Activated CD4-positive, alpha-beta memory T cell treated with anti-CD3 and anti-CD28 coated beads, Interleukin-2, amount 10 ng/mL, durations not matched to agents 7 days and 5 days (primary cell): Measurements from ENCODE around the gene ZNHIT6. TPM values are rescaled to one million over a fixed set of nuclear protein-coding genes. Genes with fewer than 3 reads are reported as not detected.
A peak's percentile ranks its signal among the peaks of the same experiment; 100 is the strongest.
"Not testable (repeated sequence)": the region's sequence is repeated elsewhere in the genome, so short reads cannot be mapped to it uniquely, and the experiment has no call there.

Experiments
- CTCF ChIA-PET: fragments of 350-600 bp; sonication (Branson Sonifier 250); formaldehyde crosslinking; loops from one replicate; lab custom pipeline; 2021; ENCODE audit warnings: antibody characterized with exemption, inconsistent platforms; lab: Charles Lee
- POLR2A ChIA-PET: fragments of 350-600 bp; sonication (Branson Sonifier 250); formaldehyde crosslinking; loops from one replicate; lab custom pipeline; 2021; ENCODE audit warnings: antibody characterized with exemption; lab: Charles Lee
- DNase-seq: peaks from one replicate; pipeline ENCODE4 v3.0.0-alpha.2; 2020
- H3K27ac Mint-ChIP-seq: one replicate; pipeline ENCODE4 v1.8.0; 2021; ENCODE audit warnings: mild to moderate bottlenecking, mixed read lengths
- H3K27me3 Mint-ChIP-seq: one replicate; pipeline ENCODE4 v1.8.0; 2021; ENCODE audit warnings: mixed read lengths
- H3K36me3 Mint-ChIP-seq: one replicate; pipeline ENCODE4 v1.8.0; 2021; ENCODE audit warnings: low read depth, mixed read lengths
- H3K4me1 Mint-ChIP-seq: one replicate; pipeline ENCODE4 v1.8.0; 2021; ENCODE audit warnings: mixed read lengths
- H3K4me3 Mint-ChIP-seq: one replicate; pipeline ENCODE4 v1.8.0; 2021; ENCODE audit warnings: mild to moderate bottlenecking, mixed read lengths
- H3K9me3 Mint-ChIP-seq: one replicate; pipeline ENCODE4 v1.8.0; 2021; ENCODE audit warnings: mixed read lengths
- total RNA-seq, 2 experiments: library from RNA; stranded (reverse); gene quantifications; one replicate each; pipeline ENCODE4 v1.2.3, GENCODE V29; 2021

The ZNHIT6 gene, protein sequence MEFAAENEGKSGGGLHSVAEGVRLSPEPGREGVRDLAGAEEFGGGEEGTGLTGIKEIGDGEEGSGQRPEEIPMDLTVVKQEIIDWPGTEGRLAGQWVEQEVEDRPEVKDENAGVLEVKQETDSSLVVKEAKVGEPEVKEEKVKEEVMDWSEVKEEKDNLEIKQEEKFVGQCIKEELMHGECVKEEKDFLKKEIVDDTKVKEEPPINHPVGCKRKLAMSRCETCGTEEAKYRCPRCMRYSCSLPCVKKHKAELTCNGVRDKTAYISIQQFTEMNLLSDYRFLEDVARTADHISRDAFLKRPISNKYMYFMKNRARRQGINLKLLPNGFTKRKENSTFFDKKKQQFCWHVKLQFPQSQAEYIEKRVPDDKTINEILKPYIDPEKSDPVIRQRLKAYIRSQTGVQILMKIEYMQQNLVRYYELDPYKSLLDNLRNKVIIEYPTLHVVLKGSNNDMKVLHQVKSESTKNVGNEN
- 10 to 100 TPM; 11.5 to 14.0 TPM for total RNA-seq

DNA sequence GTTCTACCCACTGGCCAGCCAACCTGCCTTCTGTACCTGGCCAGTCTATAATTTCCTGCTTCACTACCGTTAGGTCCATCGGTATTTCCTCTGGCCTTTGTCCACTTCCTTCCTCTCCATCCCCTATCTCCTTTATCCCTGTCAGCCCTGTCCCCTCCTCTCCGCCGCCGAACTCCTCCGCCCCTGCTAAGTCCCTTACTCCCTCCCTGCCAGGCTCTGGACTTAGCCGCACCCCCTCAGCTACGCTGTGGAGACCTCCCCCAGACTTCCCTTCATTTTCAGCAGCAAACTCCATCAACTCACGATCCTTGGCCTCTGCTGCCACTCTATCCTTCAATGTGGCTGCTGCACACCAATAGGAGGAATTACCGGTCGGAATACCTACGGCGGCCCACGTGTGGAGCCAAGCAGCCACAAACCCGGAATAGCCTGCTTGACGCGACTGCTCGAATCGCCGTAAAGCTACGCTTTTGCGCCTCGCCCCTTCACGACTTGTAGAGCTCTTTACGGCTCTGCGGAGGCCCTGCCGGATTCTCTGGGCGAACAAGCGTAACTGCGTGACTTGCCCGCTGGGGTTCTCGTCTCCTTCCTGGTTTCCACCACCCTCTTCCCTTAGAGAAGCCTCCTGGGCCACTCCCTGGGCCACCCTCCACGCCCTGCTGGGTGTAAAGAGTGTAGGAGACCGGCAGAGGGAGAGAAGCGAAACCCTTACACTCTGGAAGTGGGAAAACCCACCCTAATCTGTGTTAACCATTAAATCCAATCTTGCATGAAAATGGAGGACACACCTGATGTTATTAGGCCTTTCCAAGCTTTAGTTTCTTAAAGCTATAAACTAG, at the start of gene ZNHIT6:
ZNHIT6 (minus strand) TSS at position 444 of the 839 bp plus-strand sequence; CDS start at position 295, 149 bp downstream.
- no peak within 1 kb of the TSS for H3K27ac Mint-ChIP-seq
- peaks cover 25% of the 10 kb centered on the region for H3K36me3 Mint-ChIP-seq
- H3K9me3 Mint-ChIP-seq, result peaks cover 3% of the 10 kb centered on the region
- ChIA-PET CTCF (interaction anchor here (0.6 to 1.3 kb wide), 13 partner anchors 8 to 1130 kb away, joined by 3 to 6 read pairs (median 3); partner anchors contain the start of genes BCL10 and C1orf52), POLR2A (interaction anchor here (1.0 to 1.3 kb wide), 3 partner anchors 10 to 996 kb away, joined by 3 to 4 read pairs (median 4); partner anchors contain the start of gene SH3GLB1)
- peaks cover 22% of the 10 kb centered on the region for H3K4me1 Mint-ChIP-seq
- H3K27me3 Mint-ChIP-seq, result no peaks in the 10 kb centered on the region
- peak; percentile 90 for DNase-seq
- no peak within 1 kb of the TSS for H3K4me3 Mint-ChIP-seq

- no peak overlapping the region for H3K27ac Mint-ChIP-seq
- H3K9me3 Mint-ChIP-seq, result no peaks in the 10 kb centered on the region
- H3K4me3 Mint-ChIP-seq, result no peak overlapping the region
- no peak for DNase-seq
- CTCF ChIA-PET, result no interaction called here
- POLR2A ChIA-PET, result no interaction called here
- no peaks in the 10 kb centered on the region for H3K36me3 Mint-ChIP-seq
- H3K27me3 Mint-ChIP-seq, result no peaks in the 10 kb centered on the region
- H3K4me1 Mint-ChIP-seq, result no peaks in the 10 kb centered on the region
Measured at GRCh38 chr1:85756864-85757263, 48.6 kb upstream of the ZNHIT6 start.

DNA sequence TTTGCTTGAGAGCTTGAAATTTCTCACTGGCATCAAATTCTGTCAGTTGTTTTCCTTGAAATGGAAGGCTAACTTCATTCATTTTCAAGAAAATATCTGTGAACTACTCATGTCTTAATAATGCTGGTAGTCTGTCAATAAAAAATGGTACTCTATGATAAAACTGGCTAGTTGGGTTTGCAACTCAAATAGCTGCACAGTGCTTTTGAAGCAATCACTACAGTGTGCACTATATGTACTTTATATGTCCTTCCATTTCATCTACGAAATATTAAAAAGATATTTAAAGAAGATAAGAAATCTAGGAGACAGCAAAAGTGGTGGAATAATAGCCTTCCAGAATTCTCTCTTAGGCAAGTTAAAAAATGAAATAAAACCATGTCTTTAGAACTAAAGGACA, 39.9 kb upstream of the ZNHIT6 start:
- no peak overlapping the region for H3K4me3 Mint-ChIP-seq
- CTCF ChIA-PET, result no interaction called here
- H3K9me3 Mint-ChIP-seq, result no peaks in the 10 kb centered on the region
- peaks cover 2% of the 10 kb centered on the region for H3K27me3 Mint-ChIP-seq
- no peaks in the 10 kb centered on the region for H3K36me3 Mint-ChIP-seq
- no peak for DNase-seq
- H3K27ac Mint-ChIP-seq, result no peak overlapping the region
- H3K4me1 Mint-ChIP-seq, result no peaks in the 10 kb centered on the region
- POLR2A ChIA-PET, result no interaction called here

GRCh38 chr1:85746777-85747176, 38.5 kb upstream of the ZNHIT6 start:
- Mint-ChIP-seq H3K4me3 (no peak overlapping the region), H3K36me3 (no peaks in the 10 kb centered on the region), H3K9me3 (no peaks in the 10 kb centered on the region), H3K27ac (no peak overlapping the region), H3K27me3 (peaks cover 2% of the 10 kb centered on the region), H3K4me1 (no peaks in the 10 kb centered on the region)
- ChIA-PET POLR2A (no interaction called here), CTCF (no interaction called here)
- no peak for DNase-seq

DNA sequence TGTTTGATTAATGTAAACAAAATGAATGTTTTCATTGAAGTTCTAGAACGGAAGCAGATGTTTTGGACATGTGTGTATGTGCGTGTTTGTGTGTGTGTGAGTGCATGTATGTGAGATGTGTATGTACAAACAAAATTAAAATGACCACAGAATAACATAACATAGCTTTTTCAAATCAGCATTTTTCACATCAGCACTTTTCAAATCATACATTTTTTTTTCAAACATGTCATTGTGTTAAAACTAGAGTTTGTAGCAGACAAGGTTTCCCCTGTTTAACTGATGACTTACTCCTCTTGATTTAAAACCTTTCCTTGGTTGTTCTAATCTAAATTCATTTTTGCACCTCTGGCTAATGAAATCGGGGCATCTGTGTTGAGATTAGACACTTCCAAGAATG, 35.6 kb upstream of the ZNHIT6 start:
- no peak overlapping the region for H3K4me3 Mint-ChIP-seq
- no peaks in the 10 kb centered on the region for H3K36me3 Mint-ChIP-seq
- peaks cover 8% of the 10 kb centered on the region for H3K27me3 Mint-ChIP-seq
- no peak overlapping the region for H3K27ac Mint-ChIP-seq
- ChIA-PET CTCF (no interaction called here), POLR2A (no interaction called here)
- no peaks in the 10 kb centered on the region for H3K4me1 Mint-ChIP-seq
- DNase-seq, result no peak
- no peaks in the 10 kb centered on the region for H3K9me3 Mint-ChIP-seq

DNA sequence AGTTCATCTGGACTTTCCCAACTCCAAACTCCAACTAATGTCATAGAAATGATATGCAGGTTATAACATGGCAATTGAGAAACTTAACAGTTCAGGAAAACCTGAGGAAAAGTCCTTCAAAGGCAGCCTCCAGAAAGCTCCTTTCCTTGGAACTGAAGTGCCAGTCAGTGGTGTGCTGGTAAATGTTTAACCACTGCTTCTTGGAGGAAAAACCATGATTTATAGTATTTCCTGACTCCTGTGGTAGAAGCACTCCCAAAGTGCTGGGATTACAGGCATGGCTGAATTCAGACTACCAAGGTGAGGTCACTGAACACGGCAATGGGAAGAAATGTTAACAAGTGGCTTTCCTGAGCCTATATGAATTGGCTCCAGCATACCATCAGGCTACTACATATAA, 26.7 kb upstream of the ZNHIT6 start:
- Mint-ChIP-seq H3K9me3 (no peaks in the 10 kb centered on the region), H3K36me3 (no peaks in the 10 kb centered on the region), H3K4me1 (no peaks in the 10 kb centered on the region), H3K4me3 (no peak overlapping the region), H3K27me3 (peaks cover 6% of the 10 kb centered on the region), H3K27ac (no peak overlapping the region)
- POLR2A ChIA-PET, result no interaction called here
- no peak for DNase-seq
- CTCF ChIA-PET, result no interaction called here

GRCh38 chr1:85718678-85719340, 10.6 kb upstream of the ZNHIT6 start:
- CTCF ChIA-PET, result interaction anchor here (1.0 kb wide), 1 partner anchor 10 kb away, joined by 4 read pairs; the partner anchor contains the start of gene ZNHIT6

DNA sequence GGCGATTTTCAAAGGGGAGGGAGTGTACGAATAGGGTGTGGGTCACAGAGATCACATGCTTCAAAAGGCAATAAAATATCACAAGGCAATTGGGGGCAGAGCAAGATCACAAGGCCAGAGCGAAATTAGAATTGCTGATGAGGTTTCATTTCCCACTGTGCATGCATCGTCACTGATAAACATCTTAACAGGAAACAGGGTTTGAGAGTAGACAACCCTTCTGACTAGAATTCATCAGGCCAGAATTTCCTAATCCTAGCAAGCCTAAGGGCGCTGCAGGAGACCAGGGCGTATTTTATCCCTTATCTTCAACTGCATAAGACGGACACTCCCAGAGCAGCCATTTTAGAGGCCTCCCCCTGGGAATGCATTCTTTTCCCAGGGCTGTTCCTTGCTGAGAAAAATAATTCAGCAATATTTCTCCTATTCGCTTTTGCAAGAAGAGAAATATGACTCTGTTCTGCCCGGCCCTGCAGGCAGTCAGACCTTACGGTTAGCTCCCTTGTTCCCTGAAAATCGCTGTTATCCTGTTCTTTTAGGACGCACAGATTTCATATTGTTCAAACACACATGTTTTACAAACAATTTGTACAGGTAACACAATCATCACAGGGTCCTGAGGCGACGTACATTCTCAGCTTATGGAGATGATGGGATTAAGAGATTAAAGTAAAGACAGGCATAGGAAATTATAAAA, 6.3 kb upstream of the ZNHIT6 start:
- H3K27ac Mint-ChIP-seq, H3K4me1 Mint-ChIP-seq, POLR2A ChIA-PET, H3K4me3 Mint-ChIP-seq, CTCF ChIA-PET, DNase-seq, H3K36me3 Mint-ChIP-seq, H3K27me3 Mint-ChIP-seq: not testable (repeated sequence)
- peaks cover 13% of the 10 kb centered on the region for H3K9me3 Mint-ChIP-seq

More at GRCh38 chr1:85718678-85719340, 10.6 kb upstream of the ZNHIT6 start:
- peaks cover 4% of the 10 kb centered on the region for H3K36me3 Mint-ChIP-seq
- no peak overlapping the region for H3K27ac Mint-ChIP-seq
- peaks cover 12% of the 10 kb centered on the region for H3K9me3 Mint-ChIP-seq
- DNase-seq, result no peak
- peaks cover 9% of the 10 kb centered on the region for H3K4me1 Mint-ChIP-seq
- no peak overlapping the region for H3K4me3 Mint-ChIP-seq
- H3K27me3 Mint-ChIP-seq, result peaks cover 4% of the 10 kb centered on the region
- POLR2A ChIA-PET, result no interaction called here

DNA sequence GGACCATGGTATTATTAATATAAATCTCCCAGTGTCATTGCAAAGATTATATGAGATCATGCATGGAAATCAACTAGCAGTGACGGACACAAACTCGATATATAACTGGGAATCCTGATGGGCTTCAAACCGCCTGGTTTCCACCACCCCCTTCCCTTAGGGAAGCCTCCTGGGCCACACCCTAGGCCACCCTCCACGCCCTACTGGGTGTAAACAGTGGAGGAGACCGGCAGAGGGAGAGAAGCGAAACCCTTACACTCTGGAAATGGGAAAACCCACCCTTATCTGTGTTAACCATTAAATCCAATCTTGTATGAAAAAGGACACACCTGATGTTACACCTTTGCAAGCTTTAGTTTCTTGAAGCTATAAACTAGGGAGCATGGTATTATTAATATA, 595 bp upstream of the ZNHIT6 start:
- peaks cover 16% of the 10 kb centered on the region for H3K4me1 Mint-ChIP-seq
- no peak for DNase-seq
- no peak overlapping the region for H3K27ac Mint-ChIP-seq
- POLR2A ChIA-PET, result interaction anchor here (1.0 to 1.3 kb wide), 3 partner anchors 10 to 995 kb away, joined by 3 to 4 read pairs (median 4); partner anchors contain the start of gene SH3GLB1
- no peaks in the 10 kb centered on the region for H3K27me3 Mint-ChIP-seq
- peaks cover 20% of the 10 kb centered on the region for H3K36me3 Mint-ChIP-seq
- H3K9me3 Mint-ChIP-seq, result peaks cover 3% of the 10 kb centered on the region
- CTCF ChIA-PET, result interaction anchor here (0.9 to 1.3 kb wide), 9 partner anchors 10 to 450 kb away, joined by 3 to 6 read pairs (median 3); partner anchors contain the start of genes BCL10 and C1orf52
- H3K4me3 Mint-ChIP-seq, result no peak overlapping the region

DNA sequence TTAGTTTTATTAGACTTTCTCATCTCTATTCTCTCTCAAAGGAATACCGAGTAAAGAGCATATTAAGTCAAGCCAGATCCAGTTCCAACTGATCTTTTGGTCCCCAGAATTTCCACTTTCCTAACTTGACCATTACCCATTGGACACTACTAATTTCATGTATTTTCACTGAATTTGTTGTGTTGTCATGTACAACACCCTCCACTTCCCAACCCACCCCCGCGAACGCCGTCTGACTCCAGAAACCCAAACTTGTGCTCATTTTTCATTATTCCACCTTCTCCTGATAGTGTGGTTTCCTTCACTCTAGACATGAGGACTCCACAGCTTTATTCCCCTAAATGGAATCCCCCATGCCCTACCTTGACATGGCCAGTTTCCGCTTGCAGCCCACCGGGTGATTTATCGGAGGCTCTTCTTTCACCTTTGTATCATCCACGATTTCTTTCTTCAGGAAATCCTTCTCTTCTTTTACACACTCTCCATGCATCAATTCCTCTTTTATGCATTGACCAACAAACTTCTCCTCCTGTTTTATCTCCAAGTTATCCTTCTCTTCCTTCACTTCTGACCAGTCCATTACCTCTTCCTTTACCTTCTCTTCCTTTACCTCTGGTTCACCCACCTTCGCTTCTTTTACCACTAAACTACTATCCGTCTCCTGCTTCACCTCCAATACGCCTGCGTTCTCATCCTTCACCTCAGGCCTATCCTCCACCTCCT, 805 bp downstream of the ZNHIT6 start:
- POLR2A ChIA-PET, result interaction anchor here (1.0 kb wide), 1 partner anchor 14 kb away, joined by 4 read pairs; no protein-coding TSS in a partner anchor
- DNase-seq, result no peak
- H3K27me3 Mint-ChIP-seq, result no peaks in the 10 kb centered on the region
- H3K9me3 Mint-ChIP-seq, result peaks cover 3% of the 10 kb centered on the region
- no peak overlapping the region for H3K4me3 Mint-ChIP-seq
- peaks cover 29% of the 10 kb centered on the region for H3K36me3 Mint-ChIP-seq
- peaks cover 27% of the 10 kb centered on the region for H3K4me1 Mint-ChIP-seq
- H3K27ac Mint-ChIP-seq, result no peak overlapping the region
- CTCF ChIA-PET, result interaction anchor here (0.8 to 1.0 kb wide), 3 partner anchors 14 to 712 kb away, joined by 3 to 6 read pairs (median 4); no protein-coding TSS in a partner anchor

DNA sequence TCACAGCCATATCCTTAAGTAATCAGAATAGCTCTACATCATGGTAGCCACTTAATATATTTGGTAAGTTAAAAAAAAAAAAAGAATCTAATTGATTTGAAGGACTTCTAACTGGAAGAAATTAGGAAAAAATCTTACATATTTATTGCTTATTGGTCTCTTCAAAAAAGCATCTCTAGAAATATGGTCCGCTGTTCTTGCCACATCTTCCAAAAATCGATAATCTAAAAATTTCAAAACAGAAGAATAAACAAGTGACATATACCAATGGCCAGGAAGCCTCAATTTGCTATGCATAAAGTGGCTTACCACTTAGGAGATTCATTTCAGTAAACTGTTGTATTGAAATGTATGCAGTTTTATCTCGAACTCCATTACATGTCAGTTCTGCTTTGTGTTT, 2.3 kb downstream of the ZNHIT6 start:
- POLR2A ChIA-PET, result no interaction called here
- Mint-ChIP-seq H3K4me3 (no peak overlapping the region), H3K4me1 (peaks cover 27% of the 10 kb centered on the region), H3K27ac (no peak overlapping the region), H3K9me3 (peaks cover 3% of the 10 kb centered on the region), H3K36me3 (peaks cover 43% of the 10 kb centered on the region), H3K27me3 (no peaks in the 10 kb centered on the region)
- CTCF ChIA-PET, result no interaction called here
- no peak for DNase-seq
